BJ (cell line): ENCODE results near the gene FAM53A. TPM values are rescaled to one million over a fixed set of nuclear protein-coding genes. Genes with fewer than 3 reads are reported as not detected.

ENCODE experiments used
- CTCF ChIA-PET: fragments of 350-600 bp; formaldehyde crosslinking; extraction: SDS; loops from one replicate; lab custom pipeline; 2021; ENCODE audit warnings: antibody characterized with exemption, inconsistent platforms; lab: Yijun Ruan, JAX
- POLR2A ChIA-PET: fragments of 300-600 bp; sonication (Branson Sonifier 250); formaldehyde crosslinking; extraction: SDS; loops from one replicate; lab custom pipeline; 2021; ENCODE audit warnings: antibody characterized with exemption; lab: Charles Lee
- DNase-seq: peaks from one replicate; pipeline ENCODE4 v3.0.0-alpha.2; 2011; ENCODE audit warnings: low read depth
- H3K27me3 ChIP-seq: 2 replicates; pipeline ENCODE4 v1.6.0; 2011; ENCODE audit warnings: low read length; ENCODE audit not compliant: control insufficient read depth, insufficient read depth
- H3K36me3 ChIP-seq: 2 replicates; pipeline ENCODE4 v1.5.1; 2011; ENCODE audit warnings: low read length; ENCODE audit not compliant: control insufficient read depth, insufficient read depth
- H3K4me3 ChIP-seq: 2 replicates; pipeline ENCODE4 v1.5.1; 2011; ENCODE audit warnings: low read depth, mild to moderate bottlenecking, control low read depth, low read length
- polyA plus RNA-seq: library from polyadenylated mRNA; depleted of rRNA; stranded (reverse); fragments of >200 nt; gene quantifications from 2 replicates; pipeline ENCODE4 v1.2.3, GENCODE V29; 2011
- TF ChIP-seq, protein P1 (sequence below): IDR thresholded peaks from 2 replicates; pipeline ENCODE4 v1.5.1; 2011; ENCODE audit warnings: low read depth, mild to moderate bottlenecking, control low read depth, inconsistent platforms, low read length, moderate library complexity; ENCODE audit not compliant: insufficient read depth

Gene FAM53A
- polyA plus RNA-seq, 1 experiment, result 3.7 TPM

DNA sequence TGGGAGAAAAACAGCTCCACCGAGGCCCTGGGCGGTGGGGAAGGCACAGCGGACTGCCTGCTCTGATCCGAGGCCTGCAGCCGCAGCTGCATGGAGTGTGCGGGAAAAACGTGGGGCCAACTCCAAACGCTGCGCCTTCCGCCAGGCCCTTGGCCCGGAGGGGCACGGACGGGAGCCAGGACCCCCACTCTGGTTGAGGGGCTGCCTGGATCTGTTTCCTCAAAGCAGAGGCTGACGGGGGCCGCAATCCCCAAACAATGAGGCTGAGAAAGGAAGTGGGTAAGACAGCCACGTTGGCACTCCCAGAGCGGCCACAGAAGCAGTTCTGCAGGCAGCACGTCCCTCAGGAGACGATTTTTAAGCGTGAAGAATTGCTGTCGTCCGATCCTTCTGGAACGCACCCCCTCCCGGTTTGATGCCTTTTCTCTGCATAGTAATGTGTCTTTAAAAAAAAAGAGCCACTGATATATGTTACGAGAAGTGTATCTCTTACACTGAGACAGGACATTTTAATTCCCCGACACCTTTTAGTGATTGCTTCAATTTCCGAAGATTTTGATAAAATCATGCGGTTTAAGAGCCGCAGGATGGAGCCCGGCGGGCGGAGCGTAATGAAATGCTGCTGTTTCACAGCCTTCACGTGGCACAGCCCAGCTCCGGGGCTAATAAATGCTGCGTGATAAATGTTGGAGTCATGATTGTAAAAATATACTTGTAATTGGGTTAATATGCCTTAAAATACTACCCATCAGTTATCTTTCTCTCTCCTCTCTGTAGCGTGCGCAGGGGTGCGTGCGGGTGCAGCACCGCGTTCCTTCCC is 85.7 kb downstream of the FAM53A start:
- ChIA-PET CTCF (no interaction called here), POLR2A (no interaction called here)
- TF ChIP-seq, protein P1, sequence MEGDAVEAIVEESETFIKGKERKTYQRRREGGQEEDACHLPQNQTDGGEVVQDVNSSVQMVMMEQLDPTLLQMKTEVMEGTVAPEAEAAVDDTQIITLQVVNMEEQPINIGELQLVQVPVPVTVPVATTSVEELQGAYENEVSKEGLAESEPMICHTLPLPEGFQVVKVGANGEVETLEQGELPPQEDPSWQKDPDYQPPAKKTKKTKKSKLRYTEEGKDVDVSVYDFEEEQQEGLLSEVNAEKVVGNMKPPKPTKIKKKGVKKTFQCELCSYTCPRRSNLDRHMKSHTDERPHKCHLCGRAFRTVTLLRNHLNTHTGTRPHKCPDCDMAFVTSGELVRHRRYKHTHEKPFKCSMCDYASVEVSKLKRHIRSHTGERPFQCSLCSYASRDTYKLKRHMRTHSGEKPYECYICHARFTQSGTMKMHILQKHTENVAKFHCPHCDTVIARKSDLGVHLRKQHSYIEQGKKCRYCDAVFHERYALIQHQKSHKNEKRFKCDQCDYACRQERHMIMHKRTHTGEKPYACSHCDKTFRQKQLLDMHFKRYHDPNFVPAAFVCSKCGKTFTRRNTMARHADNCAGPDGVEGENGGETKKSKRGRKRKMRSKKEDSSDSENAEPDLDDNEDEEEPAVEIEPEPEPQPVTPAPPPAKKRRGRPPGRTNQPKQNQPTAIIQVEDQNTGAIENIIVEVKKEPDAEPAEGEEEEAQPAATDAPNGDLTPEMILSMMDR, result no peak

DNA sequence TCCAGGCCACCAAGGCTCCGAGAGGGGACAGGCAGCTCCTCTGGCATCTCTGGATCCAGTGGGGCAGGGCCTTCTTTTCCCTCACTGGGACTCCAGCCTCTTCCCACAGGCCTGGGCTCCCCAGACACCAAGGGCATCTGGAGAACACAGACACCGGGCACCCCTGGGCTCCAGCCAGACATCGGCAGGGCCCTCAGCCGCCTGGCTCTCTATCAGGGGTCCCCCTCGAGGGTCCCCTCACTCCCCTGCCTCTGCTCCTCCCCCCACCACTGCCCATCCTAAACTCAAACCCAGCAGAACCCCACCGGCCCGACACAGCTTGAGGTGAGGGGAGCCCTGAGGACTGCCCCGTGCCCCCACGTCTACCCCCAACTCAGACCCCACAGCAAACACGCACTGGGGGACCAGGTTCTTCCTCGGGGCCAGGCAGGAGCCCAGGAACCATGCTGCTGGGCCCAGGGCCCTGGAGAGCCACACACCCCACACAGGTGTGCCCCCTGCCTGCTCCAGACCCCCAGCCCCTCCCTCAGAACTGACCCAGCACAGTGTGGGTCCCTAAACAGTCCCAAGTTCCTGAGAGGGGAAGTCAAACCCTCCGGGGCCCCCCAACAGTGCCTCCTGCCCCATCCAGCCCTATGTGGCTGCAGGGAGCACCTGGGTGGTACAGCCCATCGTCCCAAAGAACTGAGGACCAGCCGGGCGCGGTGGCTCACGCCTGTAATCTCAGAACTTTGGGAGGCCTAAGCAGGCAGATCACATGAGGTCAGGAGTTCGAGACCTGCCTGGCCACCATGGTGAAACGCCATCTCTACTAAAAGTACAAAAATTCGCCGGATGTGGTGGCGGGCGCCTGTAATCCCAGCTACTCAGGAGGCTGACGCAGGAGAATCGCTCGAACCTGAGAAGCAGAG is 86.8 kb downstream of the FAM53A start:
- H3K4me3 ChIP-seq, result no peak overlapping the region
- TF ChIP-seq, protein P1, result no peak
- no peak for DNase-seq
- peaks cover 3% of the 10 kb centered on the region; the same call in 1 of the 2 replicates for H3K27me3 ChIP-seq
- POLR2A ChIA-PET, result no interaction called here
- H3K36me3 ChIP-seq, result no peaks in the 10 kb centered on the region
- CTCF ChIA-PET, result no interaction called here

More for the DNA sequence above, 85.7 kb downstream of the FAM53A start:
- H3K36me3 ChIP-seq, result no peaks in the 10 kb centered on the region
- no peak for DNase-seq
- H3K4me3 ChIP-seq, result no peak overlapping the region
- H3K27me3 ChIP-seq, result peaks cover 3% of the 10 kb centered on the region; the same call in 1 of the 2 replicates

- CTCF ChIA-PET, result no interaction called here
- TF ChIP-seq, protein P1, result no peak
- Histone ChIP-seq H3K27me3 (peaks cover 3% of the 10 kb centered on the region; the same call in 1 of the 2 replicates), H3K36me3 (no peaks in the 10 kb centered on the region), H3K4me3 (no peak overlapping the region)
- DNase-seq, result no peak
- POLR2A ChIA-PET, result no interaction called here
Measured at GRCh38 chr4:1596393-1596792, 87.7 kb downstream of the FAM53A start.

GRCh38 chr4:1595789-1596325 is 88.3 kb downstream of the FAM53A start:
- H3K4me3 ChIP-seq, result no peak overlapping the region
- DNase-seq, result no peak
- H3K27me3 ChIP-seq, result peaks cover 3% of the 10 kb centered on the region; the same call in 1 of the 2 replicates
- ChIA-PET CTCF (no interaction called here), POLR2A (no interaction called here)
- no peaks in the 10 kb centered on the region for H3K36me3 ChIP-seq
- TF ChIP-seq, protein P1, result no peak
